PC-3 (cell line): Measurements from ENCODE around the gene LIM2. TPM values are rescaled to one million over a fixed set of nuclear protein-coding genes. Genes with fewer than 3 reads are reported as not detected.

Source experiments
- ATAC-seq: fragments of 200-7000 bp; cut with Tn5 transposase; 2 replicates; pipeline ENCODE4 v1.9.1; 2020; ENCODE audit warnings: mild to moderate bottlenecking, moderate library complexity
- BruUV-seq: library from RNA; stranded (reverse); fragments of 400-500 nt; replicated peaks from 2 replicates; lab custom pipeline; 2021; lab: Mats Ljungman, UMichigan
- CTCF ChIA-PET: fragments of 300-600 bp; sonication (Branson Sonifier 250); formaldehyde crosslinking; loops from one replicate; lab custom pipeline; 2022; ENCODE audit warnings: antibody characterized with exemption; lab: Charles Lee
- POLR2A ChIA-PET: fragments of 300-600 bp; sonication (Branson Sonifier 250); formaldehyde crosslinking; loops from one replicate; lab custom pipeline; 2022; ENCODE audit warnings: antibody characterized with exemption; ENCODE audit not compliant: unreplicated experiment; lab: Charles Lee
- DNase-seq: peaks from one replicate; pipeline ENCODE4 v3.0.0-alpha.2; 2015
- H2AFZ ChIP-seq: fragments of 300-600 bp; sonication (generic); 2 replicates; pipeline ENCODE4 v1.6.0; 2016; ENCODE audit warnings: antibody characterized with exemption, low read length
- H3F3A ChIP-seq: fragments of 300-600 bp; sonication (generic); one replicate; pipeline ENCODE4 v1.6.0; 2017; ENCODE audit warnings: antibody characterized with exemption, low read length, control low read depth, mild to moderate bottlenecking; ENCODE audit not compliant: unreplicated experiment
- H3K27ac ChIP-seq: fragments of 300-600 bp; sonication (generic); 2 replicates; pipeline ENCODE4 v1.5.1; 2016; ENCODE audit warnings: mild to moderate bottlenecking, low read length
- H3K27me3 ChIP-seq: fragments of 300-600 bp; sonication (generic); 2 replicates; pipeline ENCODE4 v1.6.1; 2016; ENCODE audit warnings: low read length, mixed read lengths
- H3K36me3 ChIP-seq: fragments of 300-600 bp; sonication (generic); 2 replicates; pipeline ENCODE4 v1.6.1; 2016; ENCODE audit warnings: low read depth, mixed run types, low read length, mixed read lengths
- H3K4me1 ChIP-seq: fragments of 300-600 bp; sonication (generic); 2 replicates; pipeline ENCODE4 v1.5.1; 2016; ENCODE audit warnings: low read length; ENCODE audit not compliant: insufficient read depth
- H3K4me2 ChIP-seq: fragments of 300-600 bp; sonication (generic); 2 replicates; pipeline ENCODE4 v1.6.0; 2016; ENCODE audit warnings: low read length
- H3K4me3 ChIP-seq: fragments of 300-600 bp; sonication (generic); 2 replicates; pipeline ENCODE4 v1.5.1; 2016; ENCODE audit warnings: mild to moderate bottlenecking, low read length, mixed read lengths
- H3K79me2 ChIP-seq: fragments of 300-600 bp; sonication (generic); 2 replicates; pipeline ENCODE4 v1.6.1; 2017; ENCODE audit warnings: low read length, mixed read lengths
- H3K9ac ChIP-seq: fragments of 300-600 bp; sonication (generic); 2 replicates; pipeline ENCODE4 v1.6.0; 2016; ENCODE audit warnings: mild to moderate bottlenecking, low read length
- H3K9me2 ChIP-seq: fragments of 300-600 bp; sonication (generic); replicated peaks from 2 replicates; pipeline ENCODE4 v1.6.1; 2016; ENCODE audit warnings: mixed run types, low read length, mixed read lengths
- H3K9me3 ChIP-seq: fragments of 300-600 bp; sonication (generic); 2 replicates; pipeline ENCODE4 v1.6.1; 2016; ENCODE audit warnings: low read length, mixed read lengths
- H4K20me1 ChIP-seq: fragments of 300-600 bp; sonication (generic); 2 replicates; pipeline ENCODE4 v1.6.1; 2016; ENCODE audit warnings: low read length, mixed read lengths
- CTCF ChIP-seq: fragments of 300-600 bp; sonication (generic); conservative IDR thresholded peaks from 2 replicates; pipeline ENCODE4 v1.5.1; 2017; ENCODE audit warnings: antibody characterized with exemption, low read depth, mild to moderate bottlenecking, low read length
- EZH2 ChIP-seq: fragments of 300-600 bp; sonication (generic); IDR thresholded peaks from one replicate; pipeline ENCODE4 v1.6.1; 2017; ENCODE audit warnings: antibody characterized with exemption, mild to moderate bottlenecking, low read length; ENCODE audit not compliant: unreplicated experiment
- EZH2phosphoT487 ChIP-seq: fragments of 300-600 bp; sonication (generic); IDR thresholded peaks from 2 replicates; pipeline ENCODE4 v1.6.1; 2018; ENCODE audit warnings: mild to moderate bottlenecking, antibody characterized with exemption, low read length, borderline replicate concordance
- intact Hi-C: fragments of 100-400 bp; cut with micrococcal nuclease; formaldehyde crosslinking; loops from 2 replicates; pipeline ENCODE4 v1.9.0; 2023
- total RNA-seq: library from RNA; depleted of rRNA; stranded (reverse); fragments of >200 nt; gene quantifications from 2 replicates; pipeline ENCODE4 v1.2.3, GENCODE V29; 2014

LIM2 gene
- total RNA-seq, 1 experiment from 2014 or later, result not detected

GRCh38 chr19:51377422-51377821 is 10.4 kb downstream of the LIM2 start:
- no peak overlapping the region for H3K4me2 ChIP-seq
- no peak overlapping the region for H3K9ac ChIP-seq
- H3K4me3 ChIP-seq, result no peak overlapping the region
- H2AFZ ChIP-seq, result no peak overlapping the region
- DNase-seq, result no peak
- ChIA-PET CTCF (no interaction called here), POLR2A (no interaction called here)
- H3K27me3 ChIP-seq, result no peaks in the 10 kb centered on the region
- ATAC-seq, result no peak
- H3K36me3 ChIP-seq, result no peaks in the 10 kb centered on the region
- H3F3A ChIP-seq, result no peaks in the 10 kb centered on the region
- BruUV-seq, result no TSS peak
- H3K27ac ChIP-seq, result no peak overlapping the region
- no peak for TF ChIP-seq EZH2phosphoT487
- TF ChIP-seq EZH2, result no peak
- TF ChIP-seq CTCF, result no peak
- H4K20me1 ChIP-seq, result no peaks in the 10 kb centered on the region
- H3K4me1 ChIP-seq, result peaks cover 3% of the 10 kb centered on the region; the same call in 1 of the 2 replicates
- no peaks in the 10 kb centered on the region for H3K9me2 ChIP-seq
- no peaks in the 10 kb centered on the region for H3K9me3 ChIP-seq
- H3K79me2 ChIP-seq, result no peaks in the 10 kb centered on the region
- intact Hi-C loops, result no loop called here

- no TSS peak for BruUV-seq
- Histone ChIP-seq H3K4me2 (no peak overlapping the region), H3K9ac (no peak overlapping the region), H2AFZ (no peak overlapping the region), H3K9me3 (no peaks in the 10 kb centered on the region), H3K36me3 (no peaks in the 10 kb centered on the region), H3K4me3 (no peak overlapping the region), H3K79me2 (no peaks in the 10 kb centered on the region), H3F3A (no peaks in the 10 kb centered on the region), H3K27me3 (no peaks in the 10 kb centered on the region), H4K20me1 (no peaks in the 10 kb centered on the region), H3K9me2 (no peaks in the 10 kb centered on the region), H3K27ac (no peak overlapping the region), H3K4me1 (peaks cover under 1% of the 10 kb centered on the region; the same call in 1 of the 2 replicates)
- TF ChIP-seq EZH2 (no peak), EZH2phosphoT487 (no peak), CTCF (no peak)
- DNase-seq (no peak), ATAC-seq (no peak)
- POLR2A ChIA-PET, result no interaction called here
- intact Hi-C loops, result no loop called here
- CTCF ChIA-PET, result no interaction called here
These were observed 12.1 kb downstream of the LIM2 start for GRCh38 chr19:51375504-51376221.
